WERI-Rb-1 (cell line): ENCODE results near the gene CLIP2.

Experiments
- DNase-seq: peaks from one replicate; pipeline ENCODE4 v3.0.0-alpha.2; 2020
- H3K27ac ChIP-seq: fragments of 250-450 bp; sonication (Bioruptor Pico); 2 replicates; pipeline ENCODE4 v1.5.1; 2020; ENCODE audit warnings: mild to moderate bottlenecking, moderate library complexity
- H3K27me3 ChIP-seq: fragments of 250-450 bp; sonication (Bioruptor Pico); 2 replicates; pipeline ENCODE4 v1.5.1; 2021; ENCODE audit warnings: mild to moderate bottlenecking, low read depth, moderate library complexity; ENCODE audit not compliant: insufficient read depth, severe bottlenecking
- H3K36me3 ChIP-seq: fragments of 250-450 bp; sonication (Bioruptor Pico); 2 replicates; pipeline ENCODE4 v1.5.1; 2020; ENCODE audit warnings: mild to moderate bottlenecking, moderate library complexity
- H3K4me3 ChIP-seq: 2 replicates; pipeline ENCODE4 v1.5.1; 2011; ENCODE audit warnings: low read depth, mild to moderate bottlenecking, control low read depth, low read length
- H3K9me3 ChIP-seq: fragments of 250-450 bp; sonication (Bioruptor Pico); 2 replicates; pipeline ENCODE4 v1.5.1; 2021; ENCODE audit warnings: mild to moderate bottlenecking, moderate library complexity; ENCODE audit not compliant: severe bottlenecking
- TF ChIP-seq, protein P1 (sequence below): IDR thresholded peaks from 2 replicates; pipeline ENCODE4 v1.5.1; 2011; ENCODE audit warnings: low read depth, mild to moderate bottlenecking, control low read depth, inconsistent platforms, low read length

Gene CLIP2

DNA sequence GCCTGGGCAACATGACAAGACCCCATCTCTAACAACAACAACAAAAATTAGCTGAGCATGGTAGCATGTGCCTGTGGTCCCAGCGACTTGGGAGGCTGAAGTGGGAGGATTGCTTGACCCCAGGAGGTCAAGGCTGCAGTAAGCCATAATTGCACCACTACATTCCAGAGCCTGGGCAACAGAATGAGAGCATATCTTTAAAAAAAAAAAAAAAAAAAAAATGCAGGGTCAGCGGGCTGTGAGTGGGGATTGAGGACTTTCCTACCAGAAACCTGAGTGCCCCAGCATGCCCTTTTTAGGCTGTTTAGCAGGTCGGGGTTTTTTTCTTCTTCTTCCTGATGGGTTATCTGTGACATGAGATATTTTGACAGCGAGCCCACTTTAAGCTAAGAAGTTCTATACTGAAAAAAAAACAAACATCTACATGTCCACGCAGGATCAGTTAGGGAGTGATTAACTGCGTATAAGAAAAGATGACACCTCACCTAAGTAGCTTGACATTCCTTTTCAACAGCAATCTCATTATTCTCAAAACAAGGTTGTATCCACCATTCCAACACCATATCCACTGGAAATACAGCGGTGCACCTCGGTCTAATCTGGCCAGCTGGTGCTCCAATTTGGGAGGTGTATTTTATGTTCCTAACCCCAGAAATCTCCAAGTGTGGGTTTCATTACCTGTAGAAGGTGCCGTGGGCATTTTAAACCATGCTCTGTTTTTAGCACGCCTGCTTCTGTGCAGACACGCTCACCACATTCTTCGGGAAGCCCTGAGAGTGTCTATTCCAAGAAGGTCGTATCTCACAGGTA is 21.2 kb upstream of the CLIP2 start:
- Histone ChIP-seq H3K36me3 (no peaks in the 10 kb centered on the region), H3K9me3 (no peaks in the 10 kb centered on the region), H3K27me3 (no peaks in the 10 kb centered on the region), H3K4me3 (no peak overlapping the region), H3K27ac (no peak overlapping the region)
- TF ChIP-seq, protein P1, sequence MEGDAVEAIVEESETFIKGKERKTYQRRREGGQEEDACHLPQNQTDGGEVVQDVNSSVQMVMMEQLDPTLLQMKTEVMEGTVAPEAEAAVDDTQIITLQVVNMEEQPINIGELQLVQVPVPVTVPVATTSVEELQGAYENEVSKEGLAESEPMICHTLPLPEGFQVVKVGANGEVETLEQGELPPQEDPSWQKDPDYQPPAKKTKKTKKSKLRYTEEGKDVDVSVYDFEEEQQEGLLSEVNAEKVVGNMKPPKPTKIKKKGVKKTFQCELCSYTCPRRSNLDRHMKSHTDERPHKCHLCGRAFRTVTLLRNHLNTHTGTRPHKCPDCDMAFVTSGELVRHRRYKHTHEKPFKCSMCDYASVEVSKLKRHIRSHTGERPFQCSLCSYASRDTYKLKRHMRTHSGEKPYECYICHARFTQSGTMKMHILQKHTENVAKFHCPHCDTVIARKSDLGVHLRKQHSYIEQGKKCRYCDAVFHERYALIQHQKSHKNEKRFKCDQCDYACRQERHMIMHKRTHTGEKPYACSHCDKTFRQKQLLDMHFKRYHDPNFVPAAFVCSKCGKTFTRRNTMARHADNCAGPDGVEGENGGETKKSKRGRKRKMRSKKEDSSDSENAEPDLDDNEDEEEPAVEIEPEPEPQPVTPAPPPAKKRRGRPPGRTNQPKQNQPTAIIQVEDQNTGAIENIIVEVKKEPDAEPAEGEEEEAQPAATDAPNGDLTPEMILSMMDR, result no peak
- no peak for DNase-seq

DNA sequence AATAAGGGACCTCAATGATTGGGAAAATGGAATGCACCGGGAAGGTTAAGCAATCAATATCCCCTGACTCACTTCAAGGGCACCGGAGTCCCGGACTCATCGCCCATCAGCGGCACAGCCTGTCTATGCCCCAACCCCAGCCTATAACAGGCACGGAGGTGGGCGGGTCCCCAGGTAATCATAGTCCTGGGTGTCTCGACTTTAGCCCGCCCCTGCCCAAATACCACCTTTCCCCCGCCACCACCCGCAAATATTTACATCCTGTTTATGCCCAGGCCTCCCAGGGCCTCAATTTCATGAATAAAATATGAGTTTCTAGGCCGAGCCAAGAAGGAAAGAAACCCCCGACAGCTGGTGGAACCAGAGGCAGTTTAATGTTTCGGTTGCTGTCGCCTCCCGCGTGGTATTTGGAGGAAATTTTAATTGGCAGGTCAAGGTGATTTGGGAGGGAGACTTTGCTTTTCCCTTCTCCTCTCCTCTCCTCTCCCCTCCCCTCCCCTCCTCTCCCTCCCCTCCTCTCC is 19.4 kb upstream of the CLIP2 start:
- Histone ChIP-seq H3K4me3 (peak overlapping the region; percentile 76), H3K27ac (no peak overlapping the region), H3K36me3 (no peaks in the 10 kb centered on the region), H3K27me3 (no peaks in the 10 kb centered on the region), H3K9me3 (no peaks in the 10 kb centered on the region)
- TF ChIP-seq, protein P1, result no peak
- DNase-seq, result peak; percentile 76

DNA sequence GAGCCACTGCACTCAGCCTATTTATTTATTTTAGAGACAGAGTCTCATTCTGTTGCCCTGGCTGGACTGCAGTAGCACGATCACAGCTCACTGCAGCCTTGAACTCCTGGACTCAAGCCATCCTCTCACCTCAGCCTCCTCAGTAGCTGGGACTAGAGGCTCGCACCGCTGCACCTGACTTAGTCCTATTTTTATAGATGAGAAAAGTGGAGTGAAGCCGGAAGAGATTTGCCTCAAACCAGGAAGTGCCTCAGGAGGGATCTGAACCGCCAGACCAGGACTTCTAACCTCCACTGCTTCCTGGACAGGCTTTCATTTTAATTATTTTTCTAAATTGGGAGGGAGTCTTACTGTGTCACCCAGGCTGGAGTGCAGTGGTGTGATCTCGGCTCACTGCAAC is 17.5 kb upstream of the CLIP2 start:
- DNase-seq, result no peak
- H3K9me3 ChIP-seq, result no peaks in the 10 kb centered on the region
- TF ChIP-seq, protein P1, result no peak
- H3K27me3 ChIP-seq, result no peaks in the 10 kb centered on the region
- H3K36me3 ChIP-seq, result no peaks in the 10 kb centered on the region
- no peak overlapping the region for H3K4me3 ChIP-seq
- H3K27ac ChIP-seq, result no peak overlapping the region

DNA sequence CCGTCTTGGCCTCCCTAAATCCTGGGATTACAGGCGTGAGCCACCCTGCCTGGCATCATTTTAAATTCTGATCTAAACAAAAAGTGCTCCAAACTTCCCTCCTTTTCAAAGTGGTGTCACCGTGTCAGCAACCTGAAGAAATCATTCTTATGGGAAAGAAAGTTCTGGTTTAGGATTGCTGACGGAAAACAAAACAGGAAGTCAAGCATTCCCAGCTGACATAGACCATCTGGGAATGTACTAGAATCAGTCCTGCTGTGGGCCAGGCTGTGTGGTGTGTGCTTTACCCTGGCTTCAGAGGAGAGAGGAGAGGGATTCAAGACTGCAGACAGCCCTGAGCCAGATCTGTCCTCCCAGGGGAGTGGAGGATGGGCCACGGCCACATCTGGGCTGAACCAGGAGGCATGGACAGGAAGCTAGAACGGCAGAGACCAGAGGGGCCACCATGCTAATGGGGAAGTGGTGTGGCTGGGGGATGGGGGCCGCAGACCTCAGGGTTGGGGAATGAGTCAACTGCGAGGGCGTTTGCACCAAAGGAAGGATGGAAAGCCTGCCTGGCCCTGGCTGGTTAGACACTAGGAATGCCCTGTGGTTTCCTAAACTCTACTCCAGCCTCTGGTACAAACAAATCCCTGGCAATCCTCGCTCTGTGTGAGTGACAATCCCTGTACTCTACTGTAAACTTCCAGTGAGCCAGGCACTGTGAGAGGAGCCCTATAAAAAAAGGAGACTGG is 16.7 kb upstream of the CLIP2 start:
- Histone ChIP-seq H3K9me3 (no peaks in the 10 kb centered on the region), H3K27ac (no peak overlapping the region), H3K4me3 (no peak overlapping the region), H3K27me3 (no peaks in the 10 kb centered on the region), H3K36me3 (no peaks in the 10 kb centered on the region)
- no peak for DNase-seq
- TF ChIP-seq, protein P1, result no peak

DNA sequence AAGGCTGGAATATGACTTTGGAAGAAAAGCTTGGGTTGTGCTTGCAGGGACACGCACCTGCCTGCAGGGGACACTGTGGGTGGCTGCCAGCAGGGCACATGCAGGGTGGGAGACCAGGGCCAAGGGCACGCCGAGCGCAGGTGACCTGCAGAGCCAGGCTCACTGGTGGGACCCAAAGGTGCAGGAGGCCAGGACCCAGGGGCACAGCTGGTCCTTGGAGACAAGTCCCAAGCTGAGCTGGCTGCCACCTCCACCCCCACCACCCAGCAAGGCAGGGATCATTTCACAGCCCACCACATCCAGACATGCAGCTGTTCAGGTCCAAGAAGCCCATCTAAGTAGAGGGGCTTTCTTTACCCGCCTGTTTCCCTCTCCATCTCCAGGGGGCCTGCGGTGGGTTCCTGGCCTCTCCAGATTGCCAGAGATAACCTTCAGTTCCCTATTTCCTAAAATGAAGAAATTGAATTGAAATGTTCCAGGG is 13.8 kb upstream of the CLIP2 start:
- Histone ChIP-seq H3K27ac (no peak overlapping the region), H3K4me3 (no peak overlapping the region), H3K27me3 (no peaks in the 10 kb centered on the region), H3K36me3 (no peaks in the 10 kb centered on the region), H3K9me3 (no peaks in the 10 kb centered on the region)
- TF ChIP-seq, protein P1, result peak; percentile 97
- DNase-seq, result peak; percentile 54
